ENCODE measurements around the gene PRPSAP1. TPM values are rescaled to one million over a fixed set of nuclear protein-coding genes. Genes with fewer than 3 reads are reported as not detected.
A peak's percentile ranks its signal among the peaks of the same experiment; 100 is the strongest.

The PRPSAP1 gene
- total RNA-seq, 2 experiments from 2014 or later, result 28.1 to 29.9 TPM

DNA sequence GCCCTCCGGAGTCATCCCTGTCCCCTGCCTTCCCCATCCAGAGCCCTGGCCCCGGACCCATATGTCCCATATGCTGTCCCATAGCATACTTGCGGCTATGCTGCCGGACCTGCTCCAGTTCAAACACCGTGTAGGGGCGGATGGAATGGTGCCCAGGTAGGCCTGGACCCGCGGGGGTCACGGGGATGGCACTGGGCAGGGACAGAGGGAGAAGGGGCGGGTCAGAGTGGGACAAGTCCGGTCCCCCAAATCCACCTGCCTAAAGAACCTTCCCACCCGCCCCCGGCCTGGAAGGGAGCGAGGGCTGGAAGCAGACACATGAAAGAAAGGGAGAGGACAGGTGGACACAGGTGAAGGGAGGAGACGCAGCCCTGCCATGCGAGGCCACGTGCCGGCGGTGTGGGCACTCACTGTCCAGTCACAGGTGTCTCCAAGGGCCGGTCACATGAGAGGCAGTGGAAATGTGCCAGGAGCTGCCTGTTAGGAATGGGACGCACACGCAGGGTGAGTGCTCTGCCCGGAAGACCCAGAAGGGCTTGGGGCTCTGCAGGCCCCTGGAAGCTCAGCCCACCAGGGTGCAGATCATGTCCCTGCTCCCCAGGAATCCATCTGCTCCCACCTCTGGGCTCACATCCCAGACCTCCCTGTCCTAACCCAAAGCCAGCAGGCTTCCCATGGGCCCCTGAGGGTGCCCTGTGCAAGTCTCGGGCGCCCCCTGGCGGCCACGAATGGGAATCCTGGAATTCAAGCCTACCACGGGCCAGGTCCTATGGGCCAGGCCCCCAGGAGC lies 74.6 kb downstream of the PRPSAP1 start:
- no peaks in the 10 kb centered on the region for H3K9me3 Mint-ChIP-seq
- DNase-seq, result peak; percentile 90
- TF ChIP-seq, protein P1, sequence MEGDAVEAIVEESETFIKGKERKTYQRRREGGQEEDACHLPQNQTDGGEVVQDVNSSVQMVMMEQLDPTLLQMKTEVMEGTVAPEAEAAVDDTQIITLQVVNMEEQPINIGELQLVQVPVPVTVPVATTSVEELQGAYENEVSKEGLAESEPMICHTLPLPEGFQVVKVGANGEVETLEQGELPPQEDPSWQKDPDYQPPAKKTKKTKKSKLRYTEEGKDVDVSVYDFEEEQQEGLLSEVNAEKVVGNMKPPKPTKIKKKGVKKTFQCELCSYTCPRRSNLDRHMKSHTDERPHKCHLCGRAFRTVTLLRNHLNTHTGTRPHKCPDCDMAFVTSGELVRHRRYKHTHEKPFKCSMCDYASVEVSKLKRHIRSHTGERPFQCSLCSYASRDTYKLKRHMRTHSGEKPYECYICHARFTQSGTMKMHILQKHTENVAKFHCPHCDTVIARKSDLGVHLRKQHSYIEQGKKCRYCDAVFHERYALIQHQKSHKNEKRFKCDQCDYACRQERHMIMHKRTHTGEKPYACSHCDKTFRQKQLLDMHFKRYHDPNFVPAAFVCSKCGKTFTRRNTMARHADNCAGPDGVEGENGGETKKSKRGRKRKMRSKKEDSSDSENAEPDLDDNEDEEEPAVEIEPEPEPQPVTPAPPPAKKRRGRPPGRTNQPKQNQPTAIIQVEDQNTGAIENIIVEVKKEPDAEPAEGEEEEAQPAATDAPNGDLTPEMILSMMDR (IDR thresholded peaks at IDR 0.05), result peak; percentile 98
- H3K36me3 Mint-ChIP-seq (ENCODE audit: low read depth), result no peaks in the 10 kb centered on the region
- no peak overlapping the region for H3K27ac Mint-ChIP-seq
- intact Hi-C loops (cut with micrococcal nuclease), result loop anchor here (2.0 kb wide), 1 partner anchor 158 kb away; no protein-coding TSS in a partner anchor
- no peaks in the 10 kb centered on the region for H3K27me3 Mint-ChIP-seq
- POLR2A ChIA-PET, result interaction anchor here (0.6 to 28.3 kb wide), 14 partner anchors 10 to 175 kb away, joined by 3 to 960 read pairs (median 4); partner anchors contain the start of genes FOXJ1, RNF157 and UBALD2
- ATAC-seq, result peak; percentile 85
- CTCF ChIA-PET, result interaction anchor here (0.6 to 7.4 kb wide), 83 partner anchors 7 to 386 kb away, joined by 3 to 236 read pairs (median 5); partner anchors contain the start of genes CDK3, EXOC7, FOXJ1 and SPHK1
- H3K4me3 Mint-ChIP-seq, result no peak overlapping the region
- peaks cover 26% of the 10 kb centered on the region for H3K4me1 Mint-ChIP-seq (ENCODE audit: low read depth)

DNA sequence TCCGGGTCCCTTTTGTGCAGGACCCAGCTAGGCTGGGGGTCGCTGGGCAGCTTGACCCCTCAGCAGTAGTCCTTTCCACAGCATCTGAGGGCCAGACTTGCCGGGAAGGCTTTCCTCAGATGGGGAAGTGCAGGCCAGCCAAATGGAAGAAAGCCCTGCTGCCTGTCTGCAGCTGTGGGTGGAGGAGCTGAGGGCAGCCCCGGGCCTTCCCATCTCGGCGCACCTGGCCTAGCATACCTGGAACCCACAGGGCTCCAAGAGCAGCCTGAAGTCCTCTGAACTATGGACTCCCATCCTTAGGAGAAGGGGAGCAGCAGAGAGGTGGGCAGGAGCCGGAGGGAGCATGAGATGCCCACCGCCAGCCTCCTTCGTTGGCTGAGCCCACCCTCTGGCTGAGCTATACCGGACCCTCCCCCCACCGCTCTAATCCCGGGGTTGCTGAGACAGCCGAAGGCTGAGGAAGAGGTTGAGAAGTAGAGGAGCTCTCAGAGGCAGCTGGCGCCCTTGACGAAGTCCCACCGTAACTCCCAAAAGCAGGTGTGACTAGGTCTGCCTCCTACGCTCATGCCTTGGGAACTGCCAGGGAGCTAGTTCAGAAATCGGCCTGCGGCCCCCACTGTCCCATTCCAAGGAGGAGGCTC lies 75.3 kb downstream of the PRPSAP1 start:
- intact Hi-C loops (cut with micrococcal nuclease), result loop anchor here (2.0 kb wide), 1 partner anchor 158 kb away; no protein-coding TSS in a partner anchor
- Mint-ChIP-seq H3K36me3 (ENCODE audit: low read depth) (no peaks in the 10 kb centered on the region), H3K27me3 (no peaks in the 10 kb centered on the region), H3K9me3 (no peaks in the 10 kb centered on the region), H3K27ac (no peak overlapping the region), H3K4me3 (no peak overlapping the region), H3K4me1 (ENCODE audit: low read depth) (peaks cover 34% of the 10 kb centered on the region)
- DNase-seq (no peak), ATAC-seq (no peak)
- TF ChIP-seq, protein P1 (IDR thresholded peaks at IDR 0.05), result no peak
- CTCF ChIA-PET, result interaction anchor here (0.7 to 7.4 kb wide), 21 partner anchors 7 to 265 kb away, joined by 3 to 236 read pairs (median 12); partner anchors contain the start of genes EXOC7 and UBALD2
- POLR2A ChIA-PET, result interaction anchor here (1.5 to 28.3 kb wide), 4 partner anchors 9 to 174 kb away, joined by 6 to 960 read pairs (median 16); partner anchors contain the start of genes RNF157 and UBALD2

DNA sequence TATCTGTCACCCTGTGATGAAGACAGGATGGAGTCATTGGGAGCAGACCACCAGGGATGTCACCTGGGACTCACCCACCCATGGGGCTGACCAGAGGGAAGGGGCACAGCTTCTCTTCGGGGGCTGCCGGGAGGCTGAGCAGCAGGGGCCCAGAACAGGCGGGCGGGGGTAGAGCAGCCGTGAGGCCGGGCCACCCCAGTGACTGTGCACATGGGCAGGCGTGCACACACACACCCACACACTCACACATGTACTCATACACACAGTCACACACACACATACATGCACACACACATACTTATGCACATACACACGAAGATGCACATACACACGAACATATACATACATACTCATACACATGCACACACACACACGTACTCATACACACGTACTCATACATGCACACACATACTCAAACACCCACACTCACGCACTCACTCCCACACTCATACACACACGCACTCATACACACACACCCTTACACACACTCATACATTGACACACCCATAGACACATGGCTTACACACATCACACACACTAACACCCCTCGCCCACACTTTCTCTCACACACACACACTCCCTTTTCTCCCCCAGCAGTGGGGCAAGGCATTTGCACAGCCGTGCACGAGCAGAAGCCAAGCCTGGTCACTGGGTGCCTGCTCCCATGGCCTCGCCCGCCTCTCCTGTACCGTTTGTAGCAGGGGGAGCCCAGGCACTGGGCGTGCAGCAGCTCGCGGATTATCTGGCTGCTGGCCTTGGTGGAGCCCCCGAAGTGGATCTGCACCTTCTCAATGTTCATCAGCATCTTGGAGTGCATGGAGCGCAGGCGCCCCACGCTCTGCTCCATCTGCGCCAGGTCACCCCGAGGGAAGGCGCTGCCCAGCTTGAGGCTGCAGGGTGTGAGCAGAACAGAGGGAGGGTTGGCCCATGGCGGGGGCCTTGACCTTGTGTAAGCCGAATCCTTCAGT lies 76.1 kb downstream of the PRPSAP1 start:
- ATAC-seq, result no peak
- Mint-ChIP-seq H3K27me3 (no peaks in the 10 kb centered on the region), H3K27ac (peak overlapping the region; percentile 79), H3K36me3 (ENCODE audit: low read depth) (no peaks in the 10 kb centered on the region), H3K4me1 (ENCODE audit: low read depth) (peaks cover 42% of the 10 kb centered on the region), H3K4me3 (no peak overlapping the region), H3K9me3 (no peaks in the 10 kb centered on the region)
- DNase-seq, result peak; percentile 20
- intact Hi-C loops (cut with micrococcal nuclease), result loop anchor here (2.0 kb wide), 1 partner anchor 157 kb away; no protein-coding TSS in a partner anchor
- TF ChIP-seq, protein P1 (IDR thresholded peaks at IDR 0.05), result no peak
- ChIA-PET POLR2A (interaction anchor here (0.6 to 28.3 kb wide), 4 partner anchors 9 to 250 kb away, joined by 5 to 960 read pairs (median 16); partner anchors contain the start of genes EVPL, RNF157 and UBALD2), CTCF (interaction anchor here (0.7 to 7.4 kb wide), 13 partner anchors 11 to 264 kb away, joined by 3 to 236 read pairs (median 22); partner anchors contain the start of gene UBALD2)

DNA sequence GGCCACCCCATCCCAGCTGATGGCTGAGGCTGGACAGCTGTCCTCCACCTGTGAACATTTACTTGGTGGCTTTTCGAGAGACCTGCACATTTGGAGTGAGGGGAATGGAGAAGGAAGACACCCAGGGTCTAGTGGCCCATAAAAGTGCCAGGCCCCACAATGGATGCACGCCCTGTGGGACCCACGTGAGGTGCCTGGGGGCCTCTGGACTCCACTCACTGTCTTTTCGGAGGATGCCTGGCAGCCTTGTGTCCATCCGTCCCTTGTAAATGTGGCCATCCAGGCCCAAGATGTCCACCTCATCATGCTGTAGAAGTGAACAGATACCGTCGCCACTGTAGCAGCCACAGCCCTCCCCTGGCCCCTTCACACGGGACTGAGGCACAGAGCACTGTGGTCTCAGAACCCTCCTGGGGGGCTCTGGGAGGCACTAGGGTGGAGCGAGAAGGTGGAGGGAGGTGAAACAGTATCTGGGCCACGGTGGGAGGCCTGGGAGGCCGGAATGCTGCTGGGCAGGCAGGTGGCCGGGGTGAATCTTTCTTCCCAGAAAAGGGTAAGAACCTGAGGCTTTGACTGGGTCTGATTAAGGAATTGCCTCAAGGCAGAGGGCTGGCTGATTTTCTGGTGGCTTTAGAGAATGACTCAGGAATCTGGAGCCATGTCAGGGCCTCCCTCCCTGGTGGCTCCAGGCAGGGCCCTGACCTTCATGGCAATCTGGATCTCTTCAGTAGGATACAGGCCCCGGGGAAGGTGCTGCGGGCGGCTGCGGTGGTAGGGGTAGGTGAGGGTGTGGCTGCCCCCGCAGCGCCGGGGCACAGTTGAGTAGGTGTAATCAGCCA lies 77.0 kb downstream of the PRPSAP1 start:
- POLR2A ChIA-PET, result interaction anchor here (0.6 to 28.3 kb wide), 5 partner anchors 10 to 249 kb away, joined by 3 to 960 read pairs (median 13); partner anchors contain the start of genes EVPL, RNF157 and UBALD2
- Mint-ChIP-seq H3K27me3 (no peaks in the 10 kb centered on the region), H3K4me3 (no peak overlapping the region), H3K27ac (peak overlapping the region; percentile 79), H3K36me3 (ENCODE audit: low read depth) (peaks cover 2% of the 10 kb centered on the region), H3K4me1 (ENCODE audit: low read depth) (peaks cover 42% of the 10 kb centered on the region), H3K9me3 (no peaks in the 10 kb centered on the region)
- TF ChIP-seq, protein P1 (IDR thresholded peaks at IDR 0.05), result no peak
- ATAC-seq (no peak), DNase-seq (peak; percentile 8)
- intact Hi-C loops (cut with micrococcal nuclease), result no loop called here
- CTCF ChIA-PET, result interaction anchor here (0.7 to 5.0 kb wide), 4 partner anchors 96 to 262 kb away, joined by 3 to 95 read pairs (median 60); no protein-coding TSS in a partner anchor

Data from activated CD8-positive, alpha-beta T cell treated with anti-CD3 and anti-CD28 coated beads for 36 hours (primary cell).